ENCODE measurements around the gene MRPS23. TPM values are rescaled to one million over a fixed set of nuclear protein-coding genes. Genes with fewer than 3 reads are reported as not detected.

The MRPS23 gene
- total and polyA plus RNA-seq, 4 donors, result 15.7 to 44.9 (median 31.6) TPM

- peaks cover 19 to 27% (median 20%) of the 10 kb centered on the region in 4 donors for H3K36me3 ChIP-seq (ENCODE audit: control insufficient read depth in 4 of 4, insufficient read depth in 4 of 4, low read length in 4 of 4)
- no peaks in the 10 kb centered on the region for H3K9me3 ChIP-seq (ENCODE audit: control insufficient read depth in 4 of 4, insufficient read depth in 3 of 4, low read length in 3 of 4)
- DNase-seq, result no peak
- H3K4me3 ChIP-seq, result no peak overlapping the region
- no peak for ATAC-seq (ENCODE audit: insufficient read depth, low FRiP score)
- no peak overlapping the region for H3K9ac ChIP-seq (ENCODE audit: insufficient read depth in 1 of 2, low read length in 2 of 2)
- H3K27ac ChIP-seq (ENCODE audit: low read depth in 1 of 2, low read length in 1 of 2), result peak overlapping the region in 1 of 2 donors; percentile 84
- no peaks in the 10 kb centered on the region for H3K27me3 ChIP-seq (ENCODE audit: control insufficient read depth in 3 of 3, insufficient read depth in 3 of 3, low read length in 2 of 3)
- TF ChIP-seq CTCF (IDR thresholded peaks at IDR 0.05; ENCODE audit: control extremely low read depth, extremely low read depth), result no peak
- WGBS, 2 donors, result 61 to 71% methylated on average over 4 of the region's 4 CpGs
- H3K4me1 ChIP-seq (ENCODE audit: control insufficient read depth in 5 of 5, insufficient read depth in 5 of 5, low read length in 5 of 5), result peaks cover 0 to 9% (median 0%) of the 10 kb centered on the region in 5 donors
Measured at GRCh38 chr17:57838453-57838852, 11.4 kb downstream of the MRPS23 start.

GRCh38 chr17:57835333-57835900, 14.4 kb downstream of the MRPS23 start:
- Histone ChIP-seq H3K27ac (ENCODE audit: low read depth in 1 of 2, low read length in 1 of 2) (peak overlapping the region in 1 of 2 donors; percentile 88), H3K9ac (ENCODE audit: insufficient read depth in 1 of 2, low read length in 2 of 2) (no peak overlapping the region), H3K27me3 (ENCODE audit: control insufficient read depth in 3 of 3, insufficient read depth in 3 of 3, low read length in 2 of 3) (no peaks in the 10 kb centered on the region), H3K36me3 (ENCODE audit: control insufficient read depth in 4 of 4, insufficient read depth in 4 of 4, low read length in 4 of 4) (peaks cover 11 to 19% (median 13%) of the 10 kb centered on the region in 4 donors), H3K9me3 (ENCODE audit: control insufficient read depth in 4 of 4, insufficient read depth in 3 of 4, low read length in 3 of 4) (no peaks in the 10 kb centered on the region), H3K4me1 (ENCODE audit: control insufficient read depth in 5 of 5, insufficient read depth in 5 of 5, low read length in 5 of 5) (peaks cover 0 to 9% (median 5%) of the 10 kb centered on the region in 5 donors), H3K4me3 (no peak overlapping the region)
- 97 to 98% methylated on average over 2 of the region's 2 CpGs for WGBS, 2 donors
- no peak for TF ChIP-seq CTCF (IDR thresholded peaks at IDR 0.05; ENCODE audit: control extremely low read depth, extremely low read depth)
- no peak for ATAC-seq (ENCODE audit: insufficient read depth, low FRiP score)
- no peak for DNase-seq

GRCh38 chr17:57834146-57834741, 15.6 kb downstream of the MRPS23 start:
- Histone ChIP-seq H3K27ac (ENCODE audit: low read depth in 1 of 2, low read length in 1 of 2) (peak overlapping the region in 1 of 2 donors; percentile 88), H3K4me1 (ENCODE audit: control insufficient read depth in 5 of 5, insufficient read depth in 5 of 5, low read length in 5 of 5) (peaks cover 0 to 9% (median 5%) of the 10 kb centered on the region in 5 donors), H3K4me3 (no peak overlapping the region), H3K9me3 (ENCODE audit: control insufficient read depth in 4 of 4, insufficient read depth in 3 of 4, low read length in 3 of 4) (no peaks in the 10 kb centered on the region), H3K36me3 (ENCODE audit: control insufficient read depth in 4 of 4, insufficient read depth in 4 of 4, low read length in 4 of 4) (peaks cover 8 to 13% (median 10%) of the 10 kb centered on the region in 4 donors), H3K9ac (ENCODE audit: insufficient read depth in 1 of 2, low read length in 2 of 2) (no peak overlapping the region), H3K27me3 (ENCODE audit: control insufficient read depth in 3 of 3, insufficient read depth in 3 of 3, low read length in 2 of 3) (no peaks in the 10 kb centered on the region)
- ATAC-seq (ENCODE audit: insufficient read depth, low FRiP score) (no peak), DNase-seq (no peak)
- 71 to 72% methylated on average over 13 of the region's 13 CpGs for WGBS, 2 donors
- TF ChIP-seq CTCF (IDR thresholded peaks at IDR 0.05; ENCODE audit: control extremely low read depth, extremely low read depth), result no peak
